CD14-positive monocyte (primary cell): ENCODE measurements around the gene CCDC3. TPM values are rescaled to one million over a fixed set of nuclear protein-coding genes. Genes with fewer than 3 reads are reported as not detected.

Experiments
- DNase-seq, 3 donors: peaks; one replicate each; pipeline ENCODE4 v3.0.0-alpha.2; 2011 to 2022
- H2AFZ ChIP-seq: 2 replicates; pipeline ENCODE4 v1.6.0; 2012; ENCODE audit warnings: mild to moderate bottlenecking, low read depth, low read length, inconsistent platforms; ENCODE audit not compliant: insufficient read depth, poor library complexity, severe bottlenecking
- H3K27ac ChIP-seq, 2 donors: 1 replicate in 1 of 2; 2 replicates in 1 of 2; pipeline ENCODE4 v1.5.1; 2012 to 2013; ENCODE audit warnings: low read length in 2 of 2, control low read depth in 1 of 2, inconsistent platforms in 1 of 2, low read depth in 1 of 2, mild to moderate bottlenecking in 1 of 2
- H3K27me3 ChIP-seq, 2 donors: one replicate each; pipeline versions ENCODE4 v1.6.0 to v1.6.1; 2011 to 2013; ENCODE audit warnings: low read length in 2 of 2; ENCODE audit not compliant: control insufficient read depth in 2 of 2, insufficient read depth in 2 of 2
- H3K36me3 ChIP-seq, 2 donors: replicated peaks in 1 of 2; 1 replicate in 1 of 2; 2 replicates in 1 of 2; pipeline versions ENCODE4 v1.5.1 to v1.6.1; 2012 to 2013; ENCODE audit warnings: low read length in 2 of 2, control low read depth in 1 of 2, inconsistent platforms in 1 of 2, mild to moderate bottlenecking in 1 of 2; ENCODE audit not compliant: insufficient read depth in 2 of 2, control insufficient read depth in 1 of 2
- H3K4me1 ChIP-seq, 2 donors: 1 replicate in 1 of 2; 2 replicates in 1 of 2; pipeline versions ENCODE4 v1.5.1 to v1.6.1; 2012 to 2013; ENCODE audit warnings: low read length in 2 of 2, control low read depth in 1 of 2, inconsistent platforms in 1 of 2, mild to moderate bottlenecking in 1 of 2, moderate library complexity in 1 of 2; ENCODE audit not compliant: insufficient read depth in 2 of 2, control insufficient read depth in 1 of 2
- H3K4me2 ChIP-seq: replicated peaks from 2 replicates; pipeline ENCODE3; 2012; ENCODE audit warnings: low read length, moderate library complexity, mild to moderate bottlenecking; ENCODE audit not compliant: poor library complexity, severe bottlenecking; ENCODE audit errors: extremely low read depth
- H3K4me3 ChIP-seq, 3 experiments: fragments of 200-600 bp in 1 of 3; sonication (generic) in 1 of 3; replicated peaks in 1 of 3; 1 replicate in 2 of 3; 2 replicates in 1 of 3; pipeline ENCODE4 v1.5.1; 2011 to 2013; ENCODE audit warnings: low read length in 3 of 3, mild to moderate bottlenecking in 3 of 3, control low read depth in 2 of 3, low read depth in 2 of 3, inconsistent platforms in 1 of 3, moderate library complexity in 1 of 3
- H3K79me2 ChIP-seq: 2 replicates; pipeline ENCODE4 v1.6.0; 2012; ENCODE audit warnings: mild to moderate bottlenecking, control low read depth, inconsistent platforms, low read length, moderate library complexity; ENCODE audit not compliant: insufficient read depth
- H3K9ac ChIP-seq: 2 replicates; pipeline ENCODE4 v1.6.0; 2017; ENCODE audit warnings: low read length, mild to moderate bottlenecking; ENCODE audit not compliant: insufficient read depth, poor library complexity, severe bottlenecking
- H3K9me3 ChIP-seq, 2 donors: replicated peaks in 1 of 2; 1 replicate in 1 of 2; 2 replicates in 1 of 2; pipeline versions ENCODE4 v1.5.1 to v1.6.1; 2012 to 2013; ENCODE audit warnings: low read length in 2 of 2, control low read depth in 1 of 2; ENCODE audit not compliant: control insufficient read depth in 1 of 2, insufficient read depth in 1 of 2
- H4K20me1 ChIP-seq: 2 replicates; pipeline ENCODE4 v1.6.0; 2012; ENCODE audit warnings: mild to moderate bottlenecking, low read length, control low read depth, moderate library complexity; ENCODE audit not compliant: insufficient read depth
- H3K27ac Mint-ChIP-seq, 7 donors: one replicate each; pipeline ENCODE4 v1.8.0; 2020; ENCODE audit warnings: mild to moderate bottlenecking in 7 of 7, mixed read lengths in 7 of 7, moderate library complexity in 6 of 7, inconsistent platforms in 2 of 7
- H3K27me3 Mint-ChIP-seq, 3 donors: one replicate each; pipeline ENCODE4 v1.8.0; 2021 to 2022; ENCODE audit warnings: low read depth in 3 of 3, mild to moderate bottlenecking in 3 of 3, mixed read lengths in 3 of 3, moderate library complexity in 3 of 3, inconsistent platforms in 1 of 3
- H3K36me3 Mint-ChIP-seq, 2 donors: one replicate each; pipeline ENCODE4 v1.8.0; 2020; ENCODE audit warnings: mixed read lengths in 2 of 2, inconsistent platforms in 1 of 2, mild to moderate bottlenecking in 1 of 2
- H3K4me1 Mint-ChIP-seq: one replicate; pipeline ENCODE4 v1.8.0; 2020; ENCODE audit warnings: mild to moderate bottlenecking, mixed read lengths
- H3K4me3 Mint-ChIP-seq, 2 donors: one replicate each; pipeline ENCODE4 v1.8.0; 2020; ENCODE audit warnings: mild to moderate bottlenecking in 2 of 2, mixed read lengths in 2 of 2, moderate library complexity in 1 of 2
- H3K9me3 Mint-ChIP-seq, 7 donors: one replicate each; pipeline ENCODE4 v1.8.0; 2020 to 2022; ENCODE audit warnings: mixed read lengths in 7 of 7, mild to moderate bottlenecking in 6 of 7, moderate library complexity in 6 of 7, inconsistent platforms in 2 of 7
- CTCF ChIP-seq: fragments of 200-600 bp; IDR thresholded peaks from one replicate; pipeline ENCODE4 v1.8.0; 2022; ENCODE audit warnings: antibody characterized with exemption, mild to moderate bottlenecking
- WGBS: methylation state at CpG from one replicate; pipeline ENCODE4 v1.1.5; 2013; ENCODE audit warnings: missing lambda C conversion rate; ENCODE audit not compliant: insufficient coverage; 5-methylcytosine and 5-hydroxymethylcytosine counted together
- intact Hi-C, 2 donors: fragments of 100-400 bp; cut with micrococcal nuclease; formaldehyde crosslinking; loops; one replicate each; pipeline versions ENCODE4 v1.15.0 to v1.15.1; 2023
- polyA plus RNA-seq, 3 donors: library from polyadenylated mRNA; depleted of rRNA in 1 of 3; unstranded in 2 of 3; stranded (reverse) in 1 of 3; fragments of 300-500 nt in 2 of 3; fragments of >200 nt in 1 of 3; fragmentation: Illumina TruSeq in 2 of 3; gene quantifications; 1 replicate in 2 of 3; 2 replicates in 1 of 3; pipeline ENCODE4 v1.2.3, GENCODE V29; 2012 to 2021

Gene CCDC3
- polyA plus RNA-seq, 3 donors: not detected

GRCh38 chr10:12944931-12945330, 56.6 kb downstream of the CCDC3 start:
- H3K79me2 ChIP-seq: no peaks in the 10 kb centered on the region
- Mint-ChIP-seq H3K4me1 (no peaks in the 10 kb centered on the region), H3K4me3 (no peak overlapping the region), H3K9me3 (peaks cover 0 to 10% (median 4%) of the 10 kb centered on the region in 7 donors), H3K27ac (no peak overlapping the region), H3K36me3 (no peaks in the 10 kb centered on the region), H3K27me3 (peaks cover 0 to 3% (median 2%) of the 10 kb centered on the region in 3 donors)
- H3K27me3 ChIP-seq: no peaks in the 10 kb centered on the region
- no peak for DNase-seq
- no peak overlapping the region for H3K27ac ChIP-seq
- H3K4me2 ChIP-seq: no peak overlapping the region
- no peaks in the 10 kb centered on the region for H4K20me1 ChIP-seq
- H3K4me3 ChIP-seq: no peak overlapping the region
- H3K36me3 ChIP-seq: no peaks in the 10 kb centered on the region
- no peak overlapping the region for H3K9ac ChIP-seq
- WGBS: no CpG with 5 or more reads among the region's 1 CpG
- no peak overlapping the region for H2AFZ ChIP-seq
- TF ChIP-seq CTCF: no peak
- H3K4me1 ChIP-seq: no peaks in the 10 kb centered on the region
- intact Hi-C loops: no loop called here
- peaks cover 0 to 5% of the 10 kb centered on the region in 2 donors for H3K9me3 ChIP-seq

GRCh38 chr10:12943425-12943824, 58.1 kb downstream of the CCDC3 start:
- Mint-ChIP-seq H3K27me3 (peaks cover 0 to 3% (median 2%) of the 10 kb centered on the region in 3 donors), H3K4me3 (no peak overlapping the region)
- intact Hi-C loops: no loop called here

More at GRCh38 chr10:12943425-12943824, 58.1 kb downstream of the CCDC3 start:
- H3K4me3 ChIP-seq: no peak overlapping the region
- no peak for DNase-seq
- peaks cover 0 to 5% (median 4%) of the 10 kb centered on the region in 7 donors for H3K9me3 Mint-ChIP-seq
- H3K36me3 ChIP-seq: no peaks in the 10 kb centered on the region
- H4K20me1 ChIP-seq: no peaks in the 10 kb centered on the region
- no peak overlapping the region for H3K27ac ChIP-seq
- TF ChIP-seq CTCF: no peak
- H2AFZ ChIP-seq: no peak overlapping the region
- H3K27ac Mint-ChIP-seq: no peak overlapping the region
- H3K4me2 ChIP-seq: no peak overlapping the region
- no peaks in the 10 kb centered on the region for H3K27me3 ChIP-seq
- no peaks in the 10 kb centered on the region for H3K36me3 Mint-ChIP-seq
- no peak overlapping the region for H3K9ac ChIP-seq
- no peaks in the 10 kb centered on the region for H3K4me1 ChIP-seq
- H3K79me2 ChIP-seq: no peaks in the 10 kb centered on the region
- H3K9me3 ChIP-seq: no peaks in the 10 kb centered on the region
- WGBS: 80% methylated on average over 1 of the region's 5 CpGs
- H3K4me1 Mint-ChIP-seq: no peaks in the 10 kb centered on the region
